GM18520 (cell line): ENCODE data around the gene POLG.

ENCODE experiments used
- ATAC-seq: cut with Tn5 transposase; IDR thresholded peaks from one replicate; pipeline ENCODE4 v1.9.1; 2021; ENCODE audit not compliant: unreplicated experiment

The POLG gene

GRCh38 chr15:89334510-89335297 is at the start of gene POLG:
TSS of gene POLG (minus strand) at chr15:89334824. CDS start at chr15:89333754, 1,070 bp downstream.
- peak; percentile 79 for ATAC-seq

GRCh38 chr15:89384176-89384604 is 49.6 kb upstream of the POLG start:
- no peak for ATAC-seq

GRCh38 chr15:89383365-89384175 is 48.9 kb upstream of the POLG start:
- no peak for ATAC-seq

GRCh38 chr15:89381888-89382686 is 47.5 kb upstream of the POLG start:
- ATAC-seq = no peak

- no peak for ATAC-seq
These were observed 46.7 kb upstream of the POLG start for GRCh38 chr15:89381331-89381730.

- no peak for ATAC-seq
These were observed 45.2 kb upstream of the POLG start for GRCh38 chr15:89379818-89380217.

- no peak for ATAC-seq
These were observed 44.6 kb upstream of the POLG start for GRCh38 chr15:89379251-89379695.

- no peak for ATAC-seq
These were observed 43.9 kb upstream of the POLG start for GRCh38 chr15:89378296-89379151.

- ATAC-seq = no peak
These were observed 43.2 kb upstream of the POLG start for GRCh38 chr15:89377842-89378295.

GRCh38 chr15:89377024-89377841 is 42.6 kb upstream of the POLG start:
- no peak for ATAC-seq

- ATAC-seq = no peak
These were observed 41.8 kb upstream of the POLG start for GRCh38 chr15:89376388-89376787.

GRCh38 chr15:89375093-89376005 is 40.7 kb upstream of the POLG start:
- ATAC-seq = no peak

- ATAC-seq = no peak
These were observed 39.7 kb upstream of the POLG start for GRCh38 chr15:89374086-89374981.

- no peak for ATAC-seq
These were observed 37.7 kb upstream of the POLG start for GRCh38 chr15:89372069-89372935.

- ATAC-seq = no peak
These were observed 36.8 kb upstream of the POLG start for GRCh38 chr15:89371228-89372044.

GRCh38 chr15:89370978-89371227 is 36.3 kb upstream of the POLG start:
- no peak for ATAC-seq
